Measurements from ENCODE around the gene TERF2IP.
A peak's percentile ranks its signal among the peaks of the same experiment; 100 is the strongest.

The TERF2IP gene

GRCh38 chr16:75635036-75635435 lies 12.5 kb upstream of the TERF2IP start:
- no peak for DNase-seq (ENCODE audit: low read depth, low spot score)

GRCh38 chr16:75640598-75640997 lies 7.0 kb upstream of the TERF2IP start:
- DNase-seq (ENCODE audit: low read depth, low spot score), result no peak

DNA sequence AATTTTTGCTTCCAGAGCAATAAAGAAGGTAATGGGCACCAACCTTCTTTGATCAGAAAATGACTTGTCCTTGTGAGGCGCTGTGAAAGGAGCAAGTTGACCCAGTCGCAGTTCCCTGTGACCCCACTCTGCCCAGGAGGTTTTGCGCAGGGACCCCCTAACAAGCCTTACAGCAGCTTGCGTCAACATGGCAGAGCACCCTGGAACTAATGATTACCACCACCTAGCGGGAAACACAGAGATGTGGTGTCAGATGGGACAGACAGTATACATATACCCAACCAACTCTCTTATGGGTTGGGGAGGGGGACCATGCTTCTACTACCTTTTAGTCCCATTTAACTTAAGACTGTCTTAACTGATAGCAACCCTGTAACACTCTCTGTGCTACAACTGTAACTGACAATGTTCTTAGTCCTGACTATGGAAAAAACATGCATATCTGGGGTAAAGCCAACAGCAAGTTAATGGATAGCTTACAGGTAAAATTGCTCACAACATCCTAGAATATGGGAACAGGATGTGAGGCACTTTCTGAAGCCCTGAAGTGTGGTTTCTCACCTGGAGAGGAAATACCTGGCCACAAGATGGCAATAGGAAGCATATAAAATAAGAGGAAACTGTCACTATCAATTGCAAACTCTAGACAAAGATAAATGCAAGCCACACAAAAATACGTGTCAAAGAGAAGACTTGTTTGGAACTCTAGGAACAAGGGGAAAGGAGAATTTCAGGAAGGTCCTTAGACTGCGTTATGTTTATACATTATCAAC lies 3.1 kb upstream of the TERF2IP start:
- no peak for DNase-seq (ENCODE audit: low read depth, low spot score)

GRCh38 chr16:75647112-75647491 lies 471 bp upstream of the TERF2IP start:
- no peak for DNase-seq (ENCODE audit: low read depth, low spot score)

- peak; percentile 61 for DNase-seq (ENCODE audit: low read depth, low spot score)
Measured at GRCh38 chr16:75648265-75649076, 898 bp downstream of the TERF2IP start.

DNA sequence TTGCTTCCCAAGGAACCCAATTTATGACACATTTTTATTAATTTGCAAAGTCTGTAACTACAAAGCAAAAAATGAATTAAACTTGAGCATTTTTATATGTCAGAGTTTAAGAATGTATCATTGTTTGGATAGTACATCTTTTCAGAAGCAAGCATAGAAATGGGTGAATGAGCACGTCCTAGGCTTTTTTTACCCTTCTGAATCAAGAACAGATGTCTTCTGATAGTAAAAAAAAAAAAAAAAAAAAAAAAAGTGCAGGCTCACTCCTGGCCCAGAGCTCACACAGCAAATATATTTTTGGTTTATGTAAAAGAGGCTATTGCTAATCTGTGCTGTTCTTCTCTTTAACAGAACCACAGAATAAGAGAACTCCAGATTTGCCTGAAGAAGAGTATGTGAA lies 6.3 kb downstream of the TERF2IP start:
- no peak for DNase-seq (ENCODE audit: low read depth, low spot score)

GRCh38 chr16:75658175-75658574 lies 10.6 kb downstream of the TERF2IP start:
- no peak for DNase-seq (ENCODE audit: low read depth, low spot score)

GRCh38 chr16:75660321-75660720 lies 12.7 kb downstream of the TERF2IP start:
- DNase-seq (ENCODE audit: low read depth, low spot score), result no peak

GRCh38 chr16:75660726-75661302 lies 13.2 kb downstream of the TERF2IP start:
- no peak for DNase-seq (ENCODE audit: low read depth, low spot score)

- no peak for DNase-seq (ENCODE audit: low read depth, low spot score)
Measured at GRCh38 chr16:75667503-75667902, 19.9 kb downstream of the TERF2IP start.

GRCh38 chr16:75676909-75677308 lies 29.3 kb downstream of the TERF2IP start, which contains the start of gene CPHXL2:
CPHXL2 (minus strand) TSS chr16:75677009; CDS start chr16:75676999, 10 bp downstream.
- no peak for DNase-seq (ENCODE audit: low read depth, low spot score)

DNA sequence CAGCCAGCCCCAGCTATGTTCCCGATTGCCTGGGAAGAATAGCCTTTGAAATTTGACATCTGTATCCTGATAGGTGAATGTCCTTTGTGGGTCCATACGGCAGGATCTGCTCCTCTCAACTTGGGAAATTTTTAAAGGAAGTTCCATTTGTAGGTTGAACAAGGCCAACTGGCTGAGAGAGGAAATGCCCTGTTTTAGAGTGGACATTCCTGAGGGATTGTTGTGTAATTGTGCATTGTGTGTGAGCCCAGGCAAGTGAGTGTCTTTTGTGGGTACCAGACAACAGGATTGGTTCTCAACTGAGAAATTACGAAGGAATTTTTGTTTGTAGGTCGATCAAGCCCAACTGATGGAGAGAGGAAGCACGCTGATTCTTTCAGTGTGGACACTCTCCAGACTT lies 31.8 kb downstream of the TERF2IP start:
- no peak for DNase-seq (ENCODE audit: low read depth, low spot score)

DNA sequence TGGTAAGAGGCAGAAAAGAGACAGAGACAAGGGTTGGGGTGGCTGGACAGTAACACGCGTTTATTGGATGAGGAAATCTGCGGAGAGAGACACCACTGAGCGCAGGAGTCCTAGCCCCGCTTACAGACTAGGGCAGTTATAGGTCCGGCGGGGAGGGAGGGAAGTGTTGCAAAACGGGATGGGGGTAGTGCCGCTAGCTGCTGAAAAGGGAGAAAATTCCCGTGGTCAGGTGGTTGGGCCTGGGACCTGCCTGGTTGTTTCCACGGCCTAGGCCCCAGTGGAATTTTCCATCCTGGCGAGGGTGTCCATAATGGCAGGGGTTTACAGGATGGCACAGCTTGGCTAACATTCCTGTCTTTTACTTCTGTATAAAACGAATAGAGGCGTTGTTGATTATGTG lies 34.7 kb downstream of the TERF2IP start:
- no peak for DNase-seq (ENCODE audit: low read depth, low spot score)

GRCh38 chr16:75687361-75687760 lies 39.8 kb downstream of the TERF2IP start:
- no peak for DNase-seq (ENCODE audit: low read depth, low spot score)

DNA sequence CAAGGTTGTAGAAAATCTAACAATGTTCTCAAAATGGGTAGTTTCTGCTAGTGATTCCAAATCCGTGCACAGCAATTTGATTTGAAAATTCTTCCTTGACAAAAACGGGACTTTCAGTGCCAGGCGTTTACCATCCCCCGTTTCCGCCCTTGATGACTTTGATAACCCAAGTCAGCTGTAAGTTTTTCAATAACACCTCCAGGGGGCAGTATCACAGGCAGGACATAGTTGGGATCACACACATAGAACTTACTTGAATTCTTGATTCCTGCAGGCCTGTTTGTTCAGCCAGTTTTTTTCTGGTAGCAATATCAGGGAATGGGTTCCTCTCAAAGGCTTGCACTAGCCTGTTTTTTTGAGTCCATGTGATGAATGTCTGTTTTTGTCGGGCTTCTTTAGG lies 48.1 kb downstream of the TERF2IP start:
- no peak for DNase-seq (ENCODE audit: low read depth, low spot score)

- DNase-seq (ENCODE audit: low read depth, low spot score), result no peak
Measured at GRCh38 chr16:75697571-75697970, 50.0 kb downstream of the TERF2IP start.

- no peak for DNase-seq (ENCODE audit: low read depth, low spot score)
Measured at GRCh38 chr16:75701361-75701760, 53.8 kb downstream of the TERF2IP start, which contains the start of gene DUXB. DUXB (minus strand) TSS chr16:75701461; CDS start chr16:75701418, 43 bp downstream.

GRCh38 chr16:75702242-75702641 lies 54.7 kb downstream of the TERF2IP start:
- DNase-seq (ENCODE audit: low read depth, low spot score), result no peak

GRCh38 chr16:75703306-75703705 lies 55.7 kb downstream of the TERF2IP start:
- DNase-seq (ENCODE audit: low read depth, low spot score), result no peak

Measured in activated naive CD8-positive, alpha-beta T cell treated with anti-CD3 and anti-CD28 coated beads, Interleukin-2, amount 50 U/mL, for 16 hours (primary cell).